K562 (cell line): ENCODE data around the gene TMEM123. TPM values are rescaled to one million over a fixed set of nuclear protein-coding genes. Genes with fewer than 3 reads are reported as not detected.

ENCODE experiments used
- E2F6 ChIP-seq, 2 experiments: IDR thresholded peaks; 2 replicates each; pipeline ENCODE4 v1.6.1; 2011; ENCODE audit warnings: borderline replicate concordance in 1 of 2, control low read depth in 1 of 2, low read depth in 1 of 2, low read length in 1 of 2, mild to moderate bottlenecking in 1 of 2, mixed read lengths in 1 of 2, moderate library complexity in 1 of 2; ENCODE audit not compliant: insufficient read depth in 1 of 2, insufficient read length in 1 of 2, poor library complexity in 1 of 2, severe bottlenecking in 1 of 2; ENCODE audit errors: extremely low read depth in 1 of 2
- ESRRA ChIP-seq: fragments of 450-650 bp; IDR thresholded peaks from 2 replicates; pipeline ENCODE4 v1.6.1; 2014; ENCODE audit warnings: low read depth, mild to moderate bottlenecking, moderate library complexity, borderline replicate concordance
- polyA plus RNA-seq, 8 experiments: library from polyadenylated mRNA; depleted of rRNA in 4 of 8; stranded (reverse) in 5 of 8; unstranded in 3 of 8; fragments of >200 nt; fragmentation: Nextera tagmentation in 2 of 8; fragmentation: Illumina TruSeq in 1 of 8; extraction: Ambion mirVana in 2 of 8; extraction: Trizol in 1 of 8; gene quantifications; 2 replicates each; pipeline versions ENCODE4 v1.2.1 to v1.2.3, GENCODE V29; 2011 to 2014; ENCODE audit warnings: inconsistent platforms in 1 of 8, missing spikeins in 1 of 8
- total RNA-seq, 7 experiments: library from RNA; depleted of rRNA in 6 of 7; stranded (reverse); fragments of >200 nt in 6 of 7; fragmentation: Illumina TruSeq in 2 of 7; extraction: Trizol in 2 of 7; gene quantifications; 2 replicates each; pipeline versions ENCODE4 v1.2.1 to v1.2.3, GENCODE V29; 2011 to 2021; ENCODE audit warnings: low replicate concordance in 1 of 7
- TF ChIP-seq, protein P1 (sequence below): fragments of 450-650 bp; IDR thresholded peaks from 2 replicates; pipeline ENCODE4 v1.6.1; 2017; ENCODE audit warnings: antibody characterized with exemption, mild to moderate bottlenecking

TMEM123 gene
- total and polyA plus RNA-seq, 9 of the 15 experiments (the other 6 are each of a cell fraction or from before 2014, with no cell fraction given), result 19.8 to 344 (median 82.4) TPM

GRCh38 chr11:102438311-102439062 is 14.1 kb downstream of the TMEM123 start (continued):
- TF ChIP-seq E2F6 (IDR thresholded peaks at IDR 0.05; ENCODE audit: borderline replicate concordance in 1 of 2, extremely low read depth in 1 of 2, insufficient read depth in 1 of 2, insufficient read length in 1 of 2, low read depth in 1 of 2, low read length in 1 of 2, poor library complexity in 1 of 2, severe bottlenecking in 1 of 2) (peak in 1 of 2 experiments; percentile 50), ESRRA (no peak)
- TF ChIP-seq, protein P1, sequence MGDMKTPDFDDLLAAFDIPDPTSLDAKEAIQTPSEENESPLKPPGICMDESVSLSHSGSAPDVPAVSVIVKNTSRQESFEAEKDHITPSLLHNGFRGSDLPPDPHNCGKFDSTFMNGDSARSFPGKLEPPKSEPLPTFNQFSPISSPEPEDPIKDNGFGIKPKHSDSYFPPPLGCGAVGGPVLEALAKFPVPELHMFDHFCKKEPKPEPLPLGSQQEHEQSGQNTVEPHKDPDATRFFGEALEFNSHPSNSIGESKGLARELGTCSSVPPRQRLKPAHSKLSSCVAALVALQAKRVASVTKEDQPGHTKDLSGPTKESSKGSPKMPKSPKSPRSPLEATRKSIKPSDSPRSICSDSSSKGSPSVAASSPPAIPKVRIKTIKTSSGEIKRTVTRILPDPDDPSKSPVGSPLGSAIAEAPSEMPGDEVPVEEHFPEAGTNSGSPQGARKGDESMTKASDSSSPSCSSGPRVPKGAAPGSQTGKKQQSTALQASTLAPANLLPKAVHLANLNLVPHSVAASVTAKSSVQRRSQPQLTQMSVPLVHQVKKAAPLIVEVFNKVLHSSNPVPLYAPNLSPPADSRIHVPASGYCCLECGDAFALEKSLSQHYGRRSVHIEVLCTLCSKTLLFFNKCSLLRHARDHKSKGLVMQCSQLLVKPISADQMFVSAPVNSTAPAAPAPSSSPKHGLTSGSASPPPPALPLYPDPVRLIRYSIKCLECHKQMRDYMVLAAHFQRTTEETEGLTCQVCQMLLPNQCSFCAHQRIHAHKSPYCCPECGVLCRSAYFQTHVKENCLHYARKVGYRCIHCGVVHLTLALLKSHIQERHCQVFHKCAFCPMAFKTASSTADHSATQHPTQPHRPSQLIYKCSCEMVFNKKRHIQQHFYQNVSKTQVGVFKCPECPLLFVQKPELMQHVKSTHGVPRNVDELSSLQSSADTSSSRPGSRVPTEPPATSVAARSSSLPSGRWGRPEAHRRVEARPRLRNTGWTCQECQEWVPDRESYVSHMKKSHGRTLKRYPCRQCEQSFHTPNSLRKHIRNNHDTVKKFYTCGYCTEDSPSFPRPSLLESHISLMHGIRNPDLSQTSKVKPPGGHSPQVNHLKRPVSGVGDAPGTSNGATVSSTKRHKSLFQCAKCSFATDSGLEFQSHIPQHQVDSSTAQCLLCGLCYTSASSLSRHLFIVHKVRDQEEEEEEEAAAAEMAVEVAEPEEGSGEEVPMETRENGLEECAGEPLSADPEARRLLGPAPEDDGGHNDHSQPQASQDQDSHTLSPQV, result peak; percentile 69; the same call in 1 of the 2 replicates
